Upper lobe of left lung (tissue), 4 donors: ENCODE data around the gene GABBR2.

Experiments
- CTCF ChIP-seq, 6 experiments: fragments of 450-650 bp in 4 of 6; fragments of 200-600 bp in 2 of 6; sonication (generic) in 2 of 6; IDR thresholded peaks; one replicate each; pipeline ENCODE4 v1.5.1; 2016 to 2019; ENCODE audit warnings: antibody characterized with exemption in 6 of 6
- POLR2A ChIP-seq, 4 donors: fragments of 450-650 bp; IDR thresholded peaks; one replicate each; pipeline ENCODE4 v1.5.1; 2016 to 2017; ENCODE audit warnings: antibody characterized with exemption in 4 of 4, mild to moderate bottlenecking in 2 of 4

GRCh38 chr9:98271479-98271878, 437.3 kb downstream of the GABBR2 start:
- no peak for TF ChIP-seq POLR2A (IDR thresholded peaks at IDR 0.05)
- TF ChIP-seq CTCF (IDR thresholded peaks at IDR 0.05) = no peak
